PC-9 (cell line): ENCODE measurements around the gene ARHGAP10. TPM values are rescaled to one million over a fixed set of nuclear protein-coding genes. Genes with fewer than 3 reads are reported as not detected.

Source experiments
- Bru-seq: library from RNA; stranded (reverse); fragments of 400-500 nt; gene quantifications from one replicate; lab custom pipeline; 2021; lab: Mats Ljungman, UMichigan
- BruChase-seq, 2 experiments: library from RNA; stranded (reverse); fragments of 400-500 nt; gene quantifications; one replicate each; lab custom pipeline; 2021; lab: Mats Ljungman, UMichigan
- BruUV-seq: library from RNA; stranded (reverse); fragments of 400-500 nt; replicated peaks from 2 replicates; lab custom pipeline; 2021; lab: Mats Ljungman, UMichigan
- CTCF ChIA-PET: fragments of 300-600 bp; sonication (Branson Sonifier 250); formaldehyde crosslinking; loops from one replicate; lab custom pipeline; 2022; ENCODE audit warnings: antibody characterized with exemption; lab: Charles Lee
- POLR2A ChIA-PET: fragments of 300-600 bp; sonication (Branson Sonifier 250); formaldehyde crosslinking; loops from one replicate; lab custom pipeline; 2022; ENCODE audit warnings: antibody characterized with exemption; ENCODE audit not compliant: unreplicated experiment; lab: Charles Lee
- DNase-seq, 2 experiments: peaks; one replicate each; pipeline versions ENCODE4 v3.0.0 to v3.0.0-alpha.2; 2015 to 2022; ENCODE audit warnings: mixed read lengths in 1 of 2
- H2AFZ ChIP-seq: fragments of 200-600 bp; sonication (generic); 2 replicates; pipeline ENCODE4 v1.8.1; 2017; ENCODE audit warnings: antibody characterized with exemption
- H3F3A ChIP-seq: fragments of 200-600 bp; sonication (generic); 2 replicates; pipeline ENCODE4 v1.8.1; 2017; ENCODE audit warnings: antibody characterized with exemption, mild to moderate bottlenecking, low read depth; ENCODE audit not compliant: insufficient read depth
- H3K27ac ChIP-seq: fragments of 200-600 bp; sonication (generic); 2 replicates; pipeline ENCODE4 v1.6.1; 2016; ENCODE audit warnings: mixed run types
- H3K27me3 ChIP-seq: fragments of 200-600 bp; sonication (generic); 2 replicates; pipeline ENCODE4 v1.6.1; 2016; ENCODE audit warnings: low read depth, mixed run types; ENCODE audit not compliant: insufficient read depth
- H3K36me3 ChIP-seq: fragments of 200-600 bp; sonication (generic); 2 replicates; pipeline ENCODE4 v1.6.1; 2016; ENCODE audit warnings: low read depth, mixed run types
- H3K4me1 ChIP-seq: fragments of 200-600 bp; sonication (generic); replicated peaks from 2 replicates; pipeline ENCODE4 v1.6.1; 2016; ENCODE audit warnings: mixed run types; ENCODE audit not compliant: insufficient read depth
- H3K4me2 ChIP-seq: fragments of 200-600 bp; sonication (generic); 2 replicates; pipeline ENCODE4 v1.6.1; 2017; ENCODE audit warnings: mixed run types
- H3K4me3 ChIP-seq: fragments of 200-600 bp; sonication (generic); 2 replicates; pipeline ENCODE4 v1.6.1; 2016; ENCODE audit warnings: mixed run types
- H3K79me2 ChIP-seq: fragments of 200-600 bp; sonication (generic); 2 replicates; pipeline ENCODE4 v1.6.1; 2017; ENCODE audit warnings: low read depth, mixed run types
- H3K9me2 ChIP-seq: fragments of 200-600 bp; sonication (generic); 2 replicates; pipeline ENCODE4 v1.8.1; 2017; ENCODE audit warnings: mild to moderate bottlenecking; ENCODE audit not compliant: insufficient read depth
- H3K9me3 ChIP-seq: fragments of 200-600 bp; sonication (generic); 2 replicates; pipeline ENCODE4 v1.8.1; 2016; ENCODE audit warnings: low read depth; ENCODE audit not compliant: insufficient read depth
- H4K20me1 ChIP-seq: fragments of 200-600 bp; sonication (generic); 2 replicates; pipeline ENCODE4 v1.8.1; 2017; ENCODE audit not compliant: insufficient read depth
- CTCF ChIP-seq: fragments of 200-600 bp; sonication (generic); conservative IDR thresholded peaks from 2 replicates; pipeline ENCODE4 v1.6.1; 2017; ENCODE audit warnings: mixed run types, antibody characterized with exemption, mild to moderate bottlenecking, moderate library complexity
- EZH2 ChIP-seq: fragments of 200-600 bp; sonication (generic); IDR thresholded peaks from 2 replicates; pipeline ENCODE4 v1.8.0; 2017; ENCODE audit warnings: antibody characterized with exemption, low read depth
- intact Hi-C: fragments of 100-400 bp; cut with micrococcal nuclease; formaldehyde crosslinking; loops from one replicate; pipeline ENCODE4 v1.10.0; 2022; ENCODE audit not compliant: unreplicated experiment
- long read RNA-seq: library from polyadenylated mRNA; stranded (forward); transcript quantifications from one replicate; pipeline ENCODE4 v2.0.0, GENCODE V29; 2022
- total RNA-seq: library from RNA; stranded (reverse); gene quantifications from 2 replicates; pipeline ENCODE4 v1.2.3, GENCODE V29; 2021

ARHGAP10 gene
- total RNA-seq (21.7 and 27.5 TPM in 2 replicates), Bru-seq, nascent RNA (percentile 87 among the genes with signal in this experiment), BruChase-seq, experiment 1, labeled RNA remaining after a 2-hour chase (percentile 74 among the genes with signal in this experiment), BruChase-seq, experiment 2, labeled RNA remaining after a 6-hour chase (percentile 54 among the genes with signal in this experiment)
- long read RNA-seq, transcript ARHGAP10-201 (23 exons, 3,299 nt) = major isoform, 9 of 18 reads
- long read RNA-seq, partial matches to known transcripts = 2 of 18 reads
- long read RNA-seq, other reads (novel, unspliced or antisense) = 6 of 18 reads

DNA sequence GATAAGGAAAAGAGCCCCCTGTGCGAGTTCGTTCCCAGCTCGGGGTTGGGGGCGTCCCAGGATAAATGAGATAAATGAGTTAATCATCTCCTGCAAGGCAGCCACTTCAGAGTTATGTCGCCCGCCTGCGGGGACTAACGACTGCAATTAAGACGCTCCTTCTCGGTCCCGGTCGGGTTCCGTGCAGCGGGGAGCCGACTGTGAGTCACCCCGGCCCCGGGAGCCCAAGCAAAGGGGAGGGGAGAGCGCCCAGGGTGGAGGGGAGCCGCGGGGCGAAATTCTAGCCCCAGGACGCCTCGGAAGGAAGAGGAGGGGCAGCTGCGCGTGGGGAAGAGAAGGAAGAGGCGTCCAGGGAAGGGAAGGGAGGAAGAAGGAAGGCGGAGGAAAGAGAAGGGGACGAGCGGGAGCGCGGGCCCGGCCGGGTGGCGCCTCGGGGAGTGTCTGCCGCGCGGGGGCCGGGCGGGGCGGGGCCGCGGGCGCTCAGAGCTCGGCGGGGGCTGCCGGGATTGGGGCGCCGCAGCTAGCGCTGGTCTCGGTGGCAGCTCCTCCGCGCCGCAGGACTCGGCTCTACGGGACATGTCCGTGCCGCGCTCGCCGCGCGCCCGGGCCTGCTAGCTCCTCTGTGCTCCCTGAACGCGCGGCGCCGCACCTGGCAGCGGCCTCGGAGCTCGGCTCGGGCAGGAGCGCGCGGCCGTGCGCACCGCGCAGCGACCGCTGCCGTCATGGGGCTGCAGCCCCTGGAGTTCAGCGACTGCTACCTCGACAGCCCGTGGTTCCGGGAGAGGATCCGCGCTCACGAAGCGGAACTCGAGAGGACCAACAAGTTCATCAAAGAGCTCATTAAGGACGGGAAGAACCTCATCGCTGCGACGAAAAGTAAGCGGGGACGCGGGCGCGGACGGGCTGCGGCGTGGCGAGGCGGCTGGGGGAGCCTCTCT lies at the start of gene ARHGAP10:
TSS of gene ARHGAP10 (plus strand) at position 509 of the 938 bp plus-strand sequence. CDS start at position 723, 214 bp downstream.
- ChIA-PET POLR2A (interaction anchor here (0.6 to 0.7 kb wide), 4 partner anchors 42 to 686 kb away, joined by 6 to 12 read pairs (median 8); partner anchors contain the start of gene PRMT9), CTCF (interaction anchor here (0.6 to 1.3 kb wide), 4 partner anchors 75 to 605 kb away, joined by 3 to 9 read pairs (median 6); no protein-coding TSS in a partner anchor)
- Histone ChIP-seq H3K4me2 (peak within 1 kb of the TSS; percentile 97), H3K27me3 (no peaks in the 10 kb centered on the region), H3K27ac (peak within 1 kb of the TSS; percentile 70), H3K9me3 (no peaks in the 10 kb centered on the region), H3K4me1 (peaks cover 58% of the 10 kb centered on the region), H3K9me2 (no peaks in the 10 kb centered on the region), H2AFZ (peak within 1 kb of the TSS; percentile 93), H3K4me3 (peak within 1 kb of the TSS; percentile 85), H3F3A (peaks cover 27% of the 10 kb centered on the region), H4K20me1 (no peaks in the 10 kb centered on the region), H3K36me3 (no peaks in the 10 kb centered on the region), H3K79me2 (peaks cover 47% of the 10 kb centered on the region)
- DNase-seq = peak; percentile 72 to 85
- TF ChIP-seq CTCF (no peak), EZH2 (no peak)
- intact Hi-C loops = loop anchor here (2.0 kb wide), 1 partner anchor 61 kb away; no protein-coding TSS in a partner anchor
- TSS peak; percentile 86 for BruUV-seq

DNA sequence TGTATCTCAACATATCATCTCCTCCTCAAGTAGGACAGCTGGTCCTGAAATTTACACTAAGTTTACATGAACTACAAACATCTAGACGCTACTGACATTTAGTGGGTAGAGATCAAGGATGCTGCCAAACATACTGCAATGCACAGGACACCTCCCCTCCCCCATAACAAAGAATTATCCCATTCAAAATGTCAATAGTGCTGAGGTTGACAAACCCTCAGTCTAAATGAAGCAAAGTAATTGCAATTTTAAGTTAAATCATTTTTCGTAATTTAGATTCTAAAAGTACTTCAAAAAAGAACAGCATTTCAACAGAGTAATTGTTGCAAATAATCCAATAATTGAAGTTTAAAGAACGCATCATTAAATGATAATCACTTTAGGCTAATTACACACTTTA lies 49.1 kb upstream of the ARHGAP10 start:
- Histone ChIP-seq H3K36me3 (no peaks in the 10 kb centered on the region), H3F3A (no peaks in the 10 kb centered on the region), H3K9me2 (no peaks in the 10 kb centered on the region), H3K4me3 (peak overlapping the region; percentile 82), H2AFZ (peak overlapping the region; percentile 97; the same call in 1 of the 2 replicates), H3K27ac (no peak overlapping the region), H4K20me1 (no peaks in the 10 kb centered on the region; the same call in 1 of the 2 replicates), H3K79me2 (peaks cover 26% of the 10 kb centered on the region), H3K4me1 (peaks cover 8% of the 10 kb centered on the region; the same call in 1 of the 2 replicates), H3K27me3 (no peaks in the 10 kb centered on the region), H3K4me2 (peak overlapping the region; percentile 85), H3K9me3 (no peaks in the 10 kb centered on the region)
- ChIA-PET CTCF (interaction anchor here (2.9 kb wide), 1 partner anchor 184 kb away, joined by 21 read pairs; no protein-coding TSS in a partner anchor), POLR2A (no interaction called here)
- BruUV-seq = no TSS peak
- intact Hi-C loops = loop anchor here (5.0 kb wide), 1 partner anchor 65 kb away; the partner anchor contains the start of gene TMEM184C
- no peak for DNase-seq
- no peak for TF ChIP-seq CTCF
- no peak for TF ChIP-seq EZH2

- ChIA-PET CTCF (interaction anchor here (2.9 kb wide), 1 partner anchor 183 kb away, joined by 21 read pairs; no protein-coding TSS in a partner anchor), POLR2A (interaction anchor here (0.7 kb wide), 1 partner anchor 59 kb away, joined by 4 read pairs; no protein-coding TSS in a partner anchor)
- TF ChIP-seq EZH2 = no peak
- TF ChIP-seq CTCF = no peak
- peak overlapping the region; percentile 85 for H3K4me2 ChIP-seq
- peak overlapping the region; percentile 97 for H2AFZ ChIP-seq
- H3K79me2 ChIP-seq = peaks cover 26% of the 10 kb centered on the region
- H3K36me3 ChIP-seq = no peaks in the 10 kb centered on the region
- H3K27ac ChIP-seq = peak overlapping the region; percentile 59
- H3F3A ChIP-seq = no peaks in the 10 kb centered on the region
- H3K4me1 ChIP-seq = peaks cover 8% of the 10 kb centered on the region; the same call in 1 of the 2 replicates
- no peaks in the 10 kb centered on the region for H3K27me3 ChIP-seq
- intact Hi-C loops = loop anchor here (5.0 kb wide), 1 partner anchor 66 kb away; the partner anchor contains the start of gene TMEM184C
- no peak for DNase-seq
- no peaks in the 10 kb centered on the region; the same call in 1 of the 2 replicates for H4K20me1 ChIP-seq
- H3K9me2 ChIP-seq = no peaks in the 10 kb centered on the region
- H3K4me3 ChIP-seq = peak overlapping the region; percentile 82
- TSS peak; percentile 38 for BruUV-seq
- no peaks in the 10 kb centered on the region for H3K9me3 ChIP-seq
Observed at GRCh38 chr4:147683188-147683591, 48.7 kb upstream of the ARHGAP10 start.
